H1 (cell line): ENCODE measurements around the gene CYP2C8. TPM values are rescaled to one million over a fixed set of nuclear protein-coding genes. Genes with fewer than 3 reads are reported as not detected.
"Not testable (repeated sequence)": the region's sequence is repeated elsewhere in the genome, so short reads cannot be mapped to it uniquely, and the experiment has no call there.

Experiments used
- CTCF ChIA-PET: fragments of 300-600 bp; sonication (Branson Sonifier 250); formaldehyde crosslinking; loops from one replicate; lab custom pipeline; 2021; ENCODE audit not compliant: partially characterized antibody; lab: Charles Lee
- POLR2A ChIA-PET: fragments of 300-600 bp; sonication (Branson Sonifier 250); formaldehyde crosslinking; loops from one replicate; lab custom pipeline; 2021; ENCODE audit warnings: inconsistent platforms; ENCODE audit not compliant: partially characterized antibody; lab: Charles Lee
- DNase-seq, 2 experiments: peaks; one replicate each; pipeline versions ENCODE4 v3.0.0 to v3.0.0-alpha.2; 2010 to 2022; ENCODE audit warnings: low spot score in 2 of 2, low read depth in 1 of 2, mixed read lengths in 1 of 2
- FAIRE-seq: peaks from 2 replicates; lab custom pipeline; 2011; peaks lifted over from hg19 to GRCh38; lab: Jason Lieb, UNC
- H2AFZ ChIP-seq: 2 replicates; pipeline ENCODE4 v1.8.1; 2012; ENCODE audit warnings: low read length, inconsistent platforms
- H2AK5ac ChIP-seq: 2 replicates; pipeline ENCODE4 v1.6.1; 2013; ENCODE audit warnings: low read depth, low read length
- H2BK120ac ChIP-seq: replicated peaks from 2 replicates; pipeline ENCODE3; 2013; ENCODE audit warnings: low read depth, low read length, inconsistent platforms
- H2BK12ac ChIP-seq: 2 replicates; pipeline ENCODE4 v1.6.1; 2013; ENCODE audit warnings: low read depth, low read length
- H2BK15ac ChIP-seq: 2 replicates; pipeline ENCODE4 v1.6.1; 2013; ENCODE audit warnings: low read length
- H2BK20ac ChIP-seq: 2 replicates; pipeline ENCODE4 v1.6.1; 2013; ENCODE audit warnings: low read length
- H2BK5ac ChIP-seq: 2 replicates; pipeline ENCODE4 v1.6.1; 2013; ENCODE audit warnings: low read depth, low read length
- H3K14ac ChIP-seq: 2 replicates; pipeline ENCODE4 v1.6.1; 2013; ENCODE audit warnings: inconsistent platforms; ENCODE audit not compliant: insufficient read length
- H3K18ac ChIP-seq: 2 replicates; pipeline ENCODE4 v1.6.1; 2013; ENCODE audit warnings: low read length; ENCODE audit errors: extremely low read depth
- H3K23ac ChIP-seq: 2 replicates; pipeline ENCODE4 v1.6.1; 2013; ENCODE audit warnings: inconsistent platforms; ENCODE audit not compliant: insufficient read length
- H3K23me2 ChIP-seq: 2 replicates; pipeline ENCODE4 v1.6.1; 2013; ENCODE audit warnings: low read depth, low read length
- H3K27ac ChIP-seq: 2 replicates; pipeline ENCODE4 v1.6.1; 2011; ENCODE audit warnings: low read depth, low read length, inconsistent platforms
- H3K27me3 ChIP-seq, 4 experiments: replicated peaks in 1 of 4; 1 replicate in 1 of 4; 2 replicates in 3 of 4; pipeline versions ENCODE4 v1.6.1 to v1.8.1; 2011 to 2013; ENCODE audit warnings: low read length in 3 of 4, mild to moderate bottlenecking in 3 of 4, inconsistent platforms in 2 of 4, mixed read lengths in 2 of 4, moderate library complexity in 1 of 4; ENCODE audit not compliant: control insufficient read depth in 3 of 4, insufficient read depth in 3 of 4; ENCODE audit errors: extremely low read depth in 1 of 4
- H3K36me3 ChIP-seq, 4 experiments: 2 replicates each; pipeline versions ENCODE4 v1.6.1 to v1.8.1; 2011 to 2013; ENCODE audit warnings: mild to moderate bottlenecking in 4 of 4, low read length in 3 of 4, moderate library complexity in 2 of 4, control low read depth in 1 of 4, inconsistent platforms in 1 of 4; ENCODE audit not compliant: insufficient read depth in 4 of 4, control insufficient read depth in 2 of 4
- H3K4ac ChIP-seq: replicated peaks from 2 replicates; pipeline ENCODE3; 2013; ENCODE audit warnings: low read length, low read depth, mixed read lengths, inconsistent platforms; ENCODE audit not compliant: insufficient read length
- H3K4me1 ChIP-seq, 4 experiments: replicated peaks in 1 of 4; 1 replicate in 1 of 4; 2 replicates in 3 of 4; pipeline versions ENCODE4 v1.6.1 to v1.8.1; 2011 to 2013; ENCODE audit warnings: low read length in 3 of 4, inconsistent platforms in 2 of 4, mixed read lengths in 1 of 4; ENCODE audit not compliant: insufficient read depth in 4 of 4, control insufficient read depth in 3 of 4
- H3K4me2 ChIP-seq, 2 experiments: 2 replicates each; pipeline versions ENCODE4 v1.6.1 to v1.8.1; 2011 to 2013; ENCODE audit warnings: low read depth in 2 of 2, low read length in 2 of 2, control low read depth in 1 of 2, inconsistent platforms in 1 of 2, mild to moderate bottlenecking in 1 of 2; ENCODE audit not compliant: insufficient read depth in 1 of 2
- H3K4me3 ChIP-seq, 4 experiments: fragments of 200-600, 300-600 bp in 1 of 4; sonication (generic), shearing (Covaris generic), sonication (Bioruptor Twin) in 1 of 4; 2 replicates each; pipeline versions ENCODE4 v1.5.1 to v1.8.1; 2011 to 2016; ENCODE audit warnings: low read length in 4 of 4, low read depth in 3 of 4, control low read depth in 2 of 4, inconsistent platforms in 2 of 4, mild to moderate bottlenecking in 2 of 4, mixed read lengths in 1 of 4, moderate library complexity in 1 of 4; ENCODE audit not compliant: insufficient read depth in 2 of 4; ENCODE audit errors: extremely low read depth in 1 of 4
- H3K56ac ChIP-seq: replicated peaks from 2 replicates; pipeline ENCODE3; 2013; ENCODE audit warnings: low read depth, mild to moderate bottlenecking, mixed read lengths, low read length, inconsistent platforms; ENCODE audit not compliant: insufficient read length
- H3K79me1 ChIP-seq: 2 replicates; pipeline ENCODE4 v1.6.1; 2013; ENCODE audit warnings: low read depth, low read length, control low read depth
- H3K79me2 ChIP-seq, 2 experiments: 2 replicates each; pipeline versions ENCODE4 v1.6.1 to v1.8.1; 2012 to 2013; ENCODE audit warnings: low read length in 2 of 2, mild to moderate bottlenecking in 2 of 2, inconsistent platforms in 1 of 2; ENCODE audit not compliant: insufficient read depth in 2 of 2, control insufficient read depth in 1 of 2
- H3K9ac ChIP-seq, 4 experiments: replicated peaks in 1 of 4; 1 replicate in 1 of 4; 2 replicates in 3 of 4; pipeline versions ENCODE4 v1.6.1 to v1.8.1; 2011 to 2013; ENCODE audit warnings: low read depth in 3 of 4, low read length in 3 of 4, control low read depth in 2 of 4, mild to moderate bottlenecking in 2 of 4, moderate library complexity in 2 of 4, inconsistent platforms in 1 of 4; ENCODE audit errors: extremely low read depth in 1 of 4
- H3K9me3 ChIP-seq, 2 experiments: 2 replicates each; pipeline versions ENCODE4 v1.6.1 to v1.8.1; 2012 to 2013; ENCODE audit warnings: mild to moderate bottlenecking in 2 of 2, moderate library complexity in 2 of 2, control low read depth in 1 of 2, inconsistent platforms in 1 of 2, low read depth in 1 of 2, low read length in 1 of 2, mixed read lengths in 1 of 2; ENCODE audit not compliant: insufficient read depth in 2 of 2
- H4K20me1 ChIP-seq, 2 experiments: replicated peaks in 1 of 2; 2 replicates each; pipeline versions ENCODE3 to v1.8.1; 2011 to 2013; ENCODE audit warnings: inconsistent platforms in 2 of 2, low read length in 2 of 2, mild to moderate bottlenecking in 1 of 2; ENCODE audit not compliant: insufficient read depth in 2 of 2, control insufficient read depth in 1 of 2
- H4K5ac ChIP-seq: 2 replicates; pipeline ENCODE4 v1.6.1; 2013; ENCODE audit warnings: low read length, low read depth, mixed read lengths, inconsistent platforms; ENCODE audit not compliant: insufficient read length
- H4K8ac ChIP-seq: 2 replicates; pipeline ENCODE4 v1.8.0; 2013; ENCODE audit warnings: mild to moderate bottlenecking, moderate library complexity, low read length, inconsistent platforms; ENCODE audit not compliant: insufficient read depth; ENCODE audit errors: extremely low read depth
- H4K91ac ChIP-seq: replicated peaks from 2 replicates; pipeline ENCODE3; 2013; ENCODE audit warnings: low read length, mixed read lengths, inconsistent platforms; ENCODE audit not compliant: insufficient read length
- GABPA ChIP-seq: IDR thresholded peaks from 2 replicates; pipeline ENCODE4 v1.6.1; 2011; ENCODE audit warnings: mild to moderate bottlenecking, low read length, moderate library complexity, borderline replicate concordance; ENCODE audit not compliant: insufficient read depth
- JUN ChIP-seq: IDR thresholded peaks from 2 replicates; pipeline ENCODE4 v1.6.1; 2011; ENCODE audit warnings: low read depth, mild to moderate bottlenecking, improper control_type of control experiment, low read length
- NANOG ChIP-seq: IDR thresholded peaks from 2 replicates; pipeline ENCODE4 v1.6.1; 2011; ENCODE audit warnings: low read length, low read depth, mild to moderate bottlenecking, inconsistent platforms; ENCODE audit not compliant: insufficient read depth, poor library complexity, severe bottlenecking
- RNF2 ChIP-seq: fragments of 200-900, 300-1000 bp; sonication (generic); IDR thresholded peaks from 2 replicates; pipeline ENCODE4 v1.7.1; 2016; ENCODE audit warnings: borderline replicate concordance, low read depth, mild to moderate bottlenecking, antibody characterized with exemption, low read length; ENCODE audit not compliant: poor library complexity, severe bottlenecking; ENCODE audit errors: missing control alignments
- SP4 ChIP-seq: IDR thresholded peaks from 2 replicates; pipeline ENCODE4 v1.6.1; 2012; ENCODE audit warnings: low read length, inconsistent platforms
- WGBS, 2 experiments: shearing (Covaris generic) in 1 of 2; methylation state at CpG; one replicate each; pipeline versions ENCODE4 v1.1.6 to v1.1.7; 2013 to 2015; ENCODE audit warnings: low lambda C conversion rate in 2 of 2, mixed read lengths in 2 of 2, inconsistent platforms in 1 of 2, low coverage in 1 of 2, missing lambda C conversion rate in 1 of 2; ENCODE audit not compliant: insufficient replicate concordance in 2 of 2, insufficient coverage in 1 of 2, insufficient read length in 1 of 2; ENCODE audit errors: extremely low coverage in 1 of 2, missing lambda C conversion rate in 1 of 2; 5-methylcytosine and 5-hydroxymethylcytosine counted together
- polyA plus RNA-seq, 7 experiments: library from polyadenylated mRNA; depleted of rRNA in 3 of 7; stranded (reverse) in 5 of 7; unstranded in 2 of 7; fragments of >200 nt in 5 of 7; fragments of 200-250 nt in 2 of 7; gene quantifications; 1 replicate in 5 of 7; 2 replicates in 1 of 7; 4 replicates in 1 of 7; pipeline versions ENCODE4 v1.2.1 to v1.2.3, GENCODE V29; 2011 to 2013; ENCODE audit warnings: missing spikeins in 2 of 7, mixed read lengths in 2 of 7
- total RNA-seq: library from RNA; stranded (reverse); fragmentation: NEBNext Ultra II Directional; extraction: Animal tissue kit (Norgen Biotek cat#: 25700); gene quantifications from 2 replicates; pipeline ENCODE4 v1.2.1, GENCODE V29; 2021
- TF ChIP-seq, protein P1 (sequence below): IDR thresholded peaks from 2 replicates; pipeline ENCODE4 v1.6.1; 2012; ENCODE audit warnings: inconsistent platforms

CYP2C8 gene
- total and polyA plus RNA-seq, 2 of the 8 experiments (the other 6 are each of a cell fraction or from before 2014, with no cell fraction given), result 0.32 to 0.89 TPM

DNA sequence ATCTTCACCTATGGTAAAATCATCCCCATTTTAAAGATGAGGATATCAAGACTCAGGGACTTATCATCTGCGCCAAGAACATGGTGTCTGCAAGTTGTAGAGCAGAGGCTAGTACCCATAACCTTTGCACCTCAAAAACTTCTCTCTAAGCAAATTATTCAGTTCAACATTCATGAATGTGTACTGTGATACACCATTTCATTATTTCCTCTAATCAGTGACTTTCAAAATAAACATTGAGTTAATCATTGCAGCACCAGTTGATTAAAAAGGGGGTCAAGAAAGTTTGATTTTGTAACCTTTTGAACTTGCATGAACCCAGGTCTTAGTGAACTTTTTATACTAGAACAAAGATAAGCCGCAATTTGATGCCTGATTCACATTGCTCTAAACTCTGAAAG is 47.6 kb upstream of the CYP2C8 start (continued):
- TF ChIP-seq, protein P1, sequence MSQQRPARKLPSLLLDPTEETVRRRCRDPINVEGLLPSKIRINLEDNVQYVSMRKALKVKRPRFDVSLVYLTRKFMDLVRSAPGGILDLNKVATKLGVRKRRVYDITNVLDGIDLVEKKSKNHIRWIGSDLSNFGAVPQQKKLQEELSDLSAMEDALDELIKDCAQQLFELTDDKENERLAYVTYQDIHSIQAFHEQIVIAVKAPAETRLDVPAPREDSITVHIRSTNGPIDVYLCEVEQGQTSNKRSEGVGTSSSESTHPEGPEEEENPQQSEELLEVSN, result no peak
- no peak for TF ChIP-seq RNF2
- no peak for TF ChIP-seq NANOG
- TF ChIP-seq JUN, result no peak
- TF ChIP-seq SP4, result no peak
- TF ChIP-seq GABPA, result no peak

DNA sequence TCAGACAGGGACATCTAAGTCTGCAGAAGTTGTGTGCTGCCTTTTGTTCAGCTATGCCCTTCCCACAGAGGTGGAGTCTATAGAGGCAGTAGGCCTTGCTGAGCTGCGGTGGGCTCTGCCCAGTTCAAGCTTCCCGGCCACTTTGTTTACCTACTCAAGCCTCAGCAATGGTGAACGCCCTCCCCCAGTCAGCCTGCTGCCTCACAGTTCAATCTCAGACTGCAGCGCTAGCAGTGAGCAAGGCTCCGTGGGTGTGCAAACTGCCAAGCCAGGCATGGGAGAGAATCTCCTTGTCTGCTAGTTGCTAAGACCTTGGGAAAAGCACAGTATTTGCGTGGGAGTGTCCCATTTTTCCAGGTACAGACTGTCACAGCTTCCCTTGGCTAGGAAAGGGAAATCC is 41.5 kb upstream of the CYP2C8 start:
- FAIRE-seq, H3K4me1 ChIP-seq, H3K27me3 ChIP-seq: not testable (repeated sequence)

More for the DNA sequence above, 41.5 kb upstream of the CYP2C8 start:
- H3K4ac ChIP-seq, H2AFZ ChIP-seq, H3K23ac ChIP-seq, H4K20me1 ChIP-seq, H3K9me3 ChIP-seq, H3K14ac ChIP-seq, H2BK5ac ChIP-seq, H3K4me3 ChIP-seq, H3K23me2 ChIP-seq, H3K27ac ChIP-seq, H3K79me2 ChIP-seq, H4K8ac ChIP-seq, H2BK15ac ChIP-seq, H3K79me1 ChIP-seq, DNase-seq, H2BK20ac ChIP-seq, H3K18ac ChIP-seq, H2BK120ac ChIP-seq, H3K36me3 ChIP-seq, H4K91ac ChIP-seq, H2AK5ac ChIP-seq, H3K9ac ChIP-seq, H3K56ac ChIP-seq, H4K5ac ChIP-seq, H2BK12ac ChIP-seq, H3K4me2 ChIP-seq: not testable (repeated sequence)
- CTCF ChIA-PET, result interaction anchor here (1.4 to 1.5 kb wide), 2 partner anchors 17 to 23 kb away, joined by 3 to 4 read pairs; no protein-coding TSS in a partner anchor
- POLR2A ChIA-PET, result interaction anchor here (1.5 kb wide), 1 partner anchor 11 kb away, joined by 3 read pairs; no protein-coding TSS in a partner anchor
- 87% methylated on average over 6 of the region's 6 CpGs; no CpG with 5 or more reads in 1 of the 2 experiments for WGBS, 2 experiments
